ENCODE measurements around the gene FRMD3. TPM values are rescaled to one million over a fixed set of nuclear protein-coding genes. Genes with fewer than 3 reads are reported as not detected.

Gene FRMD3
- total RNA-seq, 3 donors from 2014 or later, result 0.40 to 0.68 (median 0.43) TPM

DNA sequence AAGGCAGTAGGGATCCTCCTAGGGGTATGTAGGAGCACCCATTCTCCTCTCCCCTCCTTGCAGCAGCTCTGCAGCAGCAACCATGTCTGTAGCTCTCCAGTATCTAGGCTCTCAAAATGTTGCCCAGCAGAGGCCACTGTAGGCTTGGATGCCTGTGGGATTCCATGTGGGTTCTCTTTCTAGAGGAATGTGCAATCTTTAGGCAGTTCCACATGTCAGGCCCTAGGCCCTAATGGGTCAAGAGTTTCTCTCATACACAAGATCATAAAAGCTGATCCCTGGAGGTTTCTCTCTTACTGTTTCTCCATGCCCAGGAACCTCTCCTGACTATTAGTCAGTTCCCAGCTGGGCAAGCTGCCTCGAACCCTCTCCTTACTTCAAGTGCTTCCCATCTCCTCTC, 215.8 kb downstream of the FRMD3 start:
- H3K9me3 Mint-ChIP-seq, result peaks cover 18% of the 10 kb centered on the region
- ATAC-seq, result no peak
- H3K36me3 Mint-ChIP-seq (ENCODE audit: insufficient read depth), result no peaks in the 10 kb centered on the region
- H3K4me3 Mint-ChIP-seq, result no peak overlapping the region
- H3K4me1 Mint-ChIP-seq (ENCODE audit: low read depth), result no peaks in the 10 kb centered on the region
- no peak for DNase-seq
- no peaks in the 10 kb centered on the region for H3K27me3 Mint-ChIP-seq (ENCODE audit: low read depth)

DNA sequence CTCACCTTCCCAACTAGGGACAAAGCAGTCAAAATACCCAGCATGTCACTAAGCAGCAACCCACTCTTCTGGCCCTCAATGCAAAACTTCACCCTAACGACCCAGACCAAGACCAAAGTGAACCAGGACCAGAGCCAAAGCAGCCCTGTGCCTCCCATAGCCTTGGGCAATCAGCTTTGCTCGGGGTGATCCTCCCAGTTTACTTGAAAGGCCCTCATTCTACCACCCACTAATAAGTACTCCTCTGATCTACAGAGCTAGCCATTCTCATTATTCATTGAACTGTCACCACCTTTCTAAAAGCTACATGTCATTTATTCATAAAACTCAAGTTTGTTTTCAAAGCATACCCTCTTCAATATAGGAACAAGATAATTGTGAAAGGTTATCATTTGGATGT, 221.0 kb downstream of the FRMD3 start:
- Mint-ChIP-seq H3K27me3 (ENCODE audit: low read depth) (no peaks in the 10 kb centered on the region), H3K4me3 (no peak overlapping the region), H3K9me3 (peaks cover 14% of the 10 kb centered on the region), H3K36me3 (ENCODE audit: insufficient read depth) (no peaks in the 10 kb centered on the region), H3K4me1 (ENCODE audit: low read depth) (no peaks in the 10 kb centered on the region)
- no peak for ATAC-seq
- no peak for DNase-seq

DNA sequence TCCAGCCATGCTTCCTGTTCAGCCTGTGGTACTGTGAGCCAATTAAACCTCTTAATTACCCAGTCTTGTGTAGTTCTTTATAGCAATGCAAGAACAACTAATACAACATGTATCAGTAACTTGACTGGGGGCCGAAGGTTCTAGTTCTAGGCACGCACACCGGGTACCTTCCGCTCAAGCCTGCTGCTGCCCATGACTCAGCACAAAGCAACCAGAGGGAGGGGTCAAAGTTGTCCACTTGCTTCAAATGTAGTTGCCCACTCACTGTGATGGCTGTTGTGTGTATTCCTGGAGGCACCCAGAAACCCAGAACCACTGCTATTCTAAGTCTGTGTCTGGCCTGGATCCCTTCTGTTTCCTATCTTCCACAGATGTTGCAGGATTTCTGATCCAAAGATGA, 222.6 kb downstream of the FRMD3 start:
- Mint-ChIP-seq H3K27me3 (ENCODE audit: low read depth) (no peaks in the 10 kb centered on the region), H3K4me1 (ENCODE audit: low read depth) (no peaks in the 10 kb centered on the region), H3K4me3 (no peak overlapping the region), H3K9me3 (peaks cover 4% of the 10 kb centered on the region), H3K36me3 (ENCODE audit: insufficient read depth) (peaks cover 3% of the 10 kb centered on the region)
- ATAC-seq (no peak), DNase-seq (no peak)

DNA sequence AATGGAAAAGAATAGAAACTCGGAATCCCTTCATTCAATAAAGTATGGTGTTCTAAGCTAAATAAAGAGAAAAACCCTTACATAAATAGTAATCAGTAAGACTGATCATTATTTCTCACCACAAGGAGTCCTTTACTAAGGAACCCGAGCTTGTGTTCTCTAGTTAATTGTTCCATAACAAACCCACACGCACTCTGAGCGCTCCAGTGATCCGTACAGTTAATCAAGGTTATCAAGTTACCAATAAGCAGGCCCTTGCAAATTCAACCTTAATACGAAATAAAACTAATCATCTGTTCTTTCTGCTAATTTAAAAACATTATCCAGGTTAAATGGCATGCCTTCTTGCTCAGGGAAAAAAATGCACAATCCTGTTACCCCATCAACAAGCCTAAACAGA, 224.4 kb downstream of the FRMD3 start:
- H3K9me3 Mint-ChIP-seq, result no peaks in the 10 kb centered on the region
- peaks cover 8% of the 10 kb centered on the region for H3K36me3 Mint-ChIP-seq (ENCODE audit: insufficient read depth)
- no peak for ATAC-seq
- no peak for DNase-seq
- no peak overlapping the region for H3K4me3 Mint-ChIP-seq
- H3K4me1 Mint-ChIP-seq (ENCODE audit: low read depth), result no peaks in the 10 kb centered on the region
- H3K27me3 Mint-ChIP-seq (ENCODE audit: low read depth), result no peaks in the 10 kb centered on the region

DNA sequence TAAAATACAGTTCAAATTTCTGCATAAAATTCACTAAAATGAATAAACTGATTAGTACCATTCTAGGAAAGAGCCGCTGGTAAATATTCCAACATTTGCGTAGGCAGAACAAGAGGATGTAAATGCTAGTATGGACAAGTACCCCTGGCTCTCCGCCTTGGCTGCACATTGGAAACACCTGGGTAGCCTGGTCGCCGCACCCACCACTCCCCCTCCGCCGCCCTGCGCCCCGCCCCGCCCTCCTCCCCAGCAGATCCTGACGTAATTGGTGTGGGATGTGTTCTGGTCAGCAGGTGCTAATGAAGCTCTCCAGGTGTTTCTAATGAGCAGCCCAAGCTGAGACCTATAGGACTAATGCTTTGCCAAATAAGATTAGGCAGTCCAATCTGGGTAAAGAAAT, 225.7 kb downstream of the FRMD3 start:
- H3K27me3 Mint-ChIP-seq (ENCODE audit: low read depth), result no peaks in the 10 kb centered on the region
- ATAC-seq (no peak), DNase-seq (no peak)
- peaks cover 8% of the 10 kb centered on the region for H3K36me3 Mint-ChIP-seq (ENCODE audit: insufficient read depth)
- H3K9me3 Mint-ChIP-seq, result no peaks in the 10 kb centered on the region
- H3K4me3 Mint-ChIP-seq, result no peak overlapping the region
- H3K4me1 Mint-ChIP-seq (ENCODE audit: low read depth), result no peaks in the 10 kb centered on the region

DNA sequence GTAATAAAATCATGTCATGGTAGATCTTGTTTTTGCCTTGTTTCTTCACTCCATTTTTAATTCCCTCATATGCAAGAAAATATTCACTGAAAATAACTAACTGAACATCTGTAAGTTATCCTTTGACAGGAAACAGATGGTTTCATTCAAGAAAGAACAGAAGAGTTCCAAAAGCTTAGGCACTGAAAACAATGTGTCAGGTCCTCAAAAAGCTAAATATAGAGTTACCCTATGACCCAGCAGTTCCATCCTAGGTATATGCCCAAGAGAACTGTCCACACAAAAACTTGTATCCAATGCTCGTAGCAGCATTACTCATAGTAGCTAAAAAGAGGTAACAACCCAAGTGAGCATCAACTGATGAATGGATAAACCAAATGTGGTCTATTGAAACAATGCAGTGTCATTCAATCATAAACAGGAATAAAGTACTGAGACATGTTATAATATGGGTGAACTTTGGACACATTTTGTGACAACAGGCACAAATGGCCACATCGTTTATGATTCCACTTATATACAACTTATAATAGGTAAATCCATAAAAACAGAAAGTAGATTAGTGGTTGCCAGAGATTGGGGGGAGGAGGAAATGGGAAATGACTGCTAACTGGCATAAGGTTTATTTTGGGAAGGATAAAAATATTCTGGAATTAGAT, 231.0 kb downstream of the FRMD3 start:
- no peak for ATAC-seq

DNA sequence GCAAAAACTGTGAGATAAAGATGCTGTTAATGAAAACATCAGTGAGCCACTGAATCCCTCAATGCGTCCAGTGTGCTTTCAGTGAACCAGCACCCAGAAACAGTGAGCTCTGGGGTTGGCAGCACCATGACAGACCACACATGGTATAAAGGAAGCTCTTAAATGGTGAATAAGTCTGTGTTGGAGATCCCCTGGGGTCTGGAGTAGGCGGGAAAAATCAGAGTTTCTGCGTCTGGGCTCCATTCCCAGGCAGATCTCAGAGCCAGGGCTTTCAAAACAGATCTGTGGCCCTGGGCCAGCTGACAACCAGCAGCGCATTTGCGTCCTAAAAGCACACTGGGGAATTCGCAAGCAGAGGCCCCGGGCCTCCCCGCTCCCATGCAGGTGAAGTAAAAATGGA, 233.5 kb downstream of the FRMD3 start:
- H3K27me3 Mint-ChIP-seq (ENCODE audit: low read depth), result no peaks in the 10 kb centered on the region
- H3K36me3 Mint-ChIP-seq (ENCODE audit: insufficient read depth), result peaks cover 3% of the 10 kb centered on the region
- DNase-seq (no peak), ATAC-seq (no peak)
- H3K9me3 Mint-ChIP-seq, result no peaks in the 10 kb centered on the region
- H3K4me1 Mint-ChIP-seq (ENCODE audit: low read depth), result no peaks in the 10 kb centered on the region
- no peak overlapping the region for H3K4me3 Mint-ChIP-seq

More for the DNA sequence above, 231.0 kb downstream of the FRMD3 start:
- no peak overlapping the region for H3K4me3 Mint-ChIP-seq
- no peaks in the 10 kb centered on the region for H3K9me3 Mint-ChIP-seq
- no peaks in the 10 kb centered on the region for H3K27me3 Mint-ChIP-seq (ENCODE audit: low read depth)
- H3K4me1 Mint-ChIP-seq (ENCODE audit: low read depth), result no peaks in the 10 kb centered on the region
- H3K36me3 Mint-ChIP-seq (ENCODE audit: insufficient read depth), result peaks cover 10% of the 10 kb centered on the region
- no peak for DNase-seq

DNA sequence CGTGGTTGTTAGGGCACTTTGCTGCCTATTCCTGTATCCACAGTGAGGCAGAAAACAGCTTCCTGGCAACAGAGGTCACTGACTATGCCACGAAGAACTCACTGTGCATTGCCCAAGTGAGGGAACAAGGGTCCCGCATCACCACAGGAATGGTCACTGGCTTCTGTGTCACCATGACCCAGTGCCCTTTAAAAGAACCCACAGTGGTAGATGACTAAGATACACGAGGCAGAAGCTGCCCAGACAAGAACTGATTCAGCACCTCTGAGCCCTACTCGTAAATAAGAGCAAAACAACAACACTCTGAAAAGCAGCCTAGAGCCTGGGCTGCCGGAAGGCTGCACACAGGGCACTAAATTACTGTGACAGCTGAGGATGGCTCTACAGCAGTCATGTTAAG, 238.6 kb downstream of the FRMD3 start:
- H3K27me3 Mint-ChIP-seq (ENCODE audit: low read depth), result no peaks in the 10 kb centered on the region
- no peak overlapping the region for H3K4me3 Mint-ChIP-seq
- no peak for ATAC-seq
- no peaks in the 10 kb centered on the region for H3K9me3 Mint-ChIP-seq
- no peaks in the 10 kb centered on the region for H3K4me1 Mint-ChIP-seq (ENCODE audit: low read depth)
- no peak for DNase-seq
- peaks cover 14% of the 10 kb centered on the region for H3K36me3 Mint-ChIP-seq (ENCODE audit: insufficient read depth)

DNA sequence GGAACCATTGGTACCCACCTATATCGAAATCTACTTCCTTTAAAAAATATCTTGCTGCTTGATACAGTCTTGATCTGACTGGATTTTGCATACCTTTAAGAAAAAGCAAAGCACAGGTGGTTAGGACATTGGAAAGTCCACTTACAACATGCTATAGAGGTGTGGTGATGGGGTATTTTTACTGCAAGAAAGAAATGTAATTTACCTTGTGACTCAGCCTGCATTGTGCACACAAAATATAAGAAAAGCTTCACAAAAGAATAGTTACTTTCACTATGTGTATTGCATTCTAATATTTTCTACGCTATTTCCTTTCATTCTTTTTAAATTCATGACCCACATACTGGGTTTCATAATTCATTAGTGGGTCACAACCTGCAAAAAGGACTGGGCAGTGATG, 239.1 kb downstream of the FRMD3 start:
- H3K4me3 Mint-ChIP-seq, result no peak overlapping the region
- no peaks in the 10 kb centered on the region for H3K4me1 Mint-ChIP-seq (ENCODE audit: low read depth)
- no peak for ATAC-seq
- no peaks in the 10 kb centered on the region for H3K9me3 Mint-ChIP-seq
- H3K36me3 Mint-ChIP-seq (ENCODE audit: insufficient read depth), result peaks cover 14% of the 10 kb centered on the region
- H3K27me3 Mint-ChIP-seq (ENCODE audit: low read depth), result no peaks in the 10 kb centered on the region
- no peak for DNase-seq

DNA sequence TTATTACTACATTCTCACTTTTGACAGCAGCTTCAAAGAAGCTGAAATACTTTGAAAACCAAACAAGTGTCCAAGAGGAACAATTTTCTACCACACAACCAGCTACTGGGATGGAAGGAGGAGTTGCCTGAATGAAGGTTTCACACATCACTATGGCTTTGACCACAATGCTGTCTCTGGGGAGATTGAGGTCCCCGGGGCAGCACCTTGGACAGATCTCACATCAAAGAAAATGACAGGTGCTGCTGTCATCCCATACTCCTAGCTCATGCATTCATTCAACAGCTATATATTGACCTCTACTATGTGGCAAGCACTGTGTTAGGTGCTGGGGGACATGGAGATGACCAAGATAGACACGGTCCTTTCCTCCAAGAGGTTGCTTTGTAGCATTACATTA, 242.1 kb downstream of the FRMD3 start:
- ATAC-seq (no peak), DNase-seq (no peak)
- H3K27me3 Mint-ChIP-seq (ENCODE audit: low read depth), result no peaks in the 10 kb centered on the region
- H3K4me3 Mint-ChIP-seq, result no peak overlapping the region
- H3K4me1 Mint-ChIP-seq (ENCODE audit: low read depth), result no peaks in the 10 kb centered on the region
- H3K9me3 Mint-ChIP-seq, result no peaks in the 10 kb centered on the region
- peaks cover 14% of the 10 kb centered on the region for H3K36me3 Mint-ChIP-seq (ENCODE audit: insufficient read depth)

DNA sequence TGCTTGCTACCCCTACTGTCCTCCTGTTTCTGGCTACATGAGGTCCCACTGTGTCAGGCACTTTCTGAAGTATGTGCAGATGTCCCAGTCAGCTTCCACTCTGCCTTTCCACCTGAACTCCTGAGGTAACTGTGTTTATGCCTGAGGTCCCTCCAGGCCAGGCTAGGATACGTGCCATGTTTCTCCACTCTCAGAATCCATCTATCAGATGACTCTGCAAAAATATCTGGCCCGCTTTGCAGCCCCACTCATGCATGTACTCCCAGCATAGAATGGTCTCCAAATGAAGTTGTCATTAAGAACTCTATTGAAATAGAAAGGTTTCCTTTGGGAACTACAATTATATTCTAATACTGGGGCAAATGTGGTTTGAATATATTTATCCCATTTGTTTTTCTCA, 243.4 kb downstream of the FRMD3 start:
- Mint-ChIP-seq H3K27me3 (ENCODE audit: low read depth) (no peaks in the 10 kb centered on the region), H3K4me3 (no peak overlapping the region), H3K36me3 (ENCODE audit: insufficient read depth) (peaks cover 14% of the 10 kb centered on the region), H3K9me3 (no peaks in the 10 kb centered on the region), H3K4me1 (ENCODE audit: low read depth) (no peaks in the 10 kb centered on the region)
- no peak for DNase-seq
- no peak for ATAC-seq

DNA sequence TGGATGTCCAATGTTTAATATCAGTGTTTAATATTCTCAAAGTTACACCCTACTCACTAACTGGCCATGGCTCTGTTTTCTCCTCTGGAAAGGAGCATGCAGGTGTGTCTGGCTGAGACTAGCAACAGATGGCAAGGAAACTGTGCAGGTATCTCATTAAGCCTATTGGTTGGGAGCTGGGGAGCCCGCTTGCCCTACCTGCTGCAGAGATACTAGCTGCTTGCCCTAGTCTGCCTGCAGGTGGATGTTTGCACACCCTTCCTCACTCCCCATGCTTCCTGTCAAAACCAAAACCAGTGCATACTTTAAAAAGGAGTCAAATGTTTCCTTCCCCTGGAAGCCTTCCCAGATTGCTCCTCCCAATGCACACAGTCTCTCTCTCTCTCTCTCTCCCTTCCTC, 247.0 kb downstream of the FRMD3 start:
- no peak overlapping the region for H3K4me3 Mint-ChIP-seq
- DNase-seq (no peak), ATAC-seq (no peak)
- peaks cover 5% of the 10 kb centered on the region for H3K36me3 Mint-ChIP-seq (ENCODE audit: insufficient read depth)
- no peaks in the 10 kb centered on the region for H3K27me3 Mint-ChIP-seq (ENCODE audit: low read depth)
- H3K4me1 Mint-ChIP-seq (ENCODE audit: low read depth), result no peaks in the 10 kb centered on the region
- no peaks in the 10 kb centered on the region for H3K9me3 Mint-ChIP-seq

DNA sequence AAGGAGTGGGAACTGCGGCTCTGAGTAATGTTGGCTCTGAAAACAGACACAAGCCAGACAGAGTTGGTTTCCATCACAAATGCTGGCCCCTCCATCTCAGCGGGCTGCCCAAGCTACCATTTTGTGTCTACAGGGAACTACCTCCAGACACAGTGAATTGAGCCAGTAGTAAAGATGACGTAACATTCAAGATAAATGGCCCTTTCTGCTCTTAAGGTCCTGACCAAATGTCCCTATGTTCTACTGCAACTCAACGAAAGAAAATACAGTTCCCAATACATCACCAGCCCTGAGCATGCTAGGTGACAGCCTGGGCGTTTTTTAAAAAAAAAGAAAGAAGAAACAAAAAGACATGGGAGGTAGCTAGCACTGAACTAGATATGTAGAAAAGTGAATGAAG, 247.5 kb downstream of the FRMD3 start:
- ATAC-seq (no peak), DNase-seq (no peak)
- Mint-ChIP-seq H3K4me3 (no peak overlapping the region), H3K4me1 (ENCODE audit: low read depth) (no peaks in the 10 kb centered on the region), H3K9me3 (no peaks in the 10 kb centered on the region), H3K36me3 (ENCODE audit: insufficient read depth) (no peaks in the 10 kb centered on the region), H3K27me3 (ENCODE audit: low read depth) (no peaks in the 10 kb centered on the region)

DNA sequence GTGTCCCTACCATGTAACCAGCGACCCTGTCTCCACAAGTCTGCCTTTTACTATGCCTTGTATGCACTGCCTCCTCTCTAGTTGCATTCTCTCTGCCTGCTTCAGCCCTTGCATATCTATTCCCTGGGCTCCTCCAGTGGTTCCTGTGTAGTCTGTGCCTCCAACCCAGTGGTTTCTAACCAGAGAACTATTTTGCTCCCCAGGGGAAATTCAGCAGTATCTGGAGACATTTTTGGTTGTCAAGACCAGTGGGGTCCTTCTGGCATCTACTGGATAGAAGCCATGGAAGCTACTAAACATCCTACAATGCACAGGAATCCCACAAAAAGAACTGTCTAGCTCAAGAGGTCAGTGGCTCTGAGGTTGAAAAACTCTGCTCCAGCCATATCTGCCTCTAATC, 251.2 kb downstream of the FRMD3 start:
- no peak for DNase-seq
- H3K4me1 Mint-ChIP-seq (ENCODE audit: low read depth), result no peaks in the 10 kb centered on the region
- H3K9me3 Mint-ChIP-seq, result no peaks in the 10 kb centered on the region
- H3K36me3 Mint-ChIP-seq (ENCODE audit: insufficient read depth), result no peaks in the 10 kb centered on the region
- ATAC-seq, result no peak
- H3K27me3 Mint-ChIP-seq (ENCODE audit: low read depth), result no peaks in the 10 kb centered on the region
- no peak overlapping the region for H3K4me3 Mint-ChIP-seq

DNA sequence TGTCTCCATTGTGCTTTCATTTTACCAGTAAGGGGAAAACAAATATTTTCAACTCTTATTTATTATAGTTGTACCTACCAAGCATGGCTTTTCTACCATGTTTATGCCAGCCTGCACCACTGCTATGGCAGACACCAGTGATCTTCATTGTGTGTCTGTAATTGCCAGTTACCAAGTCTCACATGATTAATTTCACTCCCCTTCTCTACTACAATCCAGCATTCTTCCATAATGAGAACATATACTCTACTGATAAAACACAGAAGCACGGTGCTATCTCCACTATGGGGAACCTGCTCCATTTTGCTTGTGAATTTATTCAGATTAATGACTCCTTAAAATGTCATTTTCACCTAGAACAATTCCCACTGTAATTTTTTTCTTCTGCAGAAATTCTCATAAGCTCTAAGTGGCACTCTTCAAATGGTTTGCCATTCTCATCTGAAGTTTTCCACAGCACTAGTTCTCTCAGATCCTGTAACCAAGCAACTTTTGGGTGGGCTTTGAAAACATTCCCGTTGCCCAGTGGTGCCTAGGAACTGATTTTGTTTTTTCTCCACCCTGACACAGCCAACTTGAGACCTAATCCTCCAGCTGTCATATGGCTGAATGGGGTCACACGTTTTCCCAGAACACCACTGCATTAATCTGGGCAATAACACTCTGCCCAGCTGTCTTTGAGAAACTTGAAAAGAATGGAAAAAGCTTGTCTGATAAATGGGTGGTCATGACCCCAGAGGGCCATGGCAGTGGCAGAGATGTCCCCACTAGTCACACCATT, 252.6 kb downstream of the FRMD3 start:
- H3K4me1 Mint-ChIP-seq (ENCODE audit: low read depth), result no peaks in the 10 kb centered on the region
- DNase-seq, result no peak
- H3K9me3 Mint-ChIP-seq, result no peaks in the 10 kb centered on the region
- H3K27me3 Mint-ChIP-seq (ENCODE audit: low read depth), result no peaks in the 10 kb centered on the region
- no peak overlapping the region for H3K4me3 Mint-ChIP-seq
- no peaks in the 10 kb centered on the region for H3K36me3 Mint-ChIP-seq (ENCODE audit: insufficient read depth)
- ATAC-seq, result no peak
